ENCODE data around the gene ERLEC1. TPM values are rescaled to one million over a fixed set of nuclear protein-coding genes. Genes with fewer than 3 reads are reported as not detected.
A peak's percentile ranks its signal among the peaks of the same experiment; 100 is the strongest.

Gene ERLEC1
- total and polyA plus RNA-seq, 2 of the 4 experiments (the other 2 are of a cell fraction), result 40.3 to 53.4 TPM

DNA sequence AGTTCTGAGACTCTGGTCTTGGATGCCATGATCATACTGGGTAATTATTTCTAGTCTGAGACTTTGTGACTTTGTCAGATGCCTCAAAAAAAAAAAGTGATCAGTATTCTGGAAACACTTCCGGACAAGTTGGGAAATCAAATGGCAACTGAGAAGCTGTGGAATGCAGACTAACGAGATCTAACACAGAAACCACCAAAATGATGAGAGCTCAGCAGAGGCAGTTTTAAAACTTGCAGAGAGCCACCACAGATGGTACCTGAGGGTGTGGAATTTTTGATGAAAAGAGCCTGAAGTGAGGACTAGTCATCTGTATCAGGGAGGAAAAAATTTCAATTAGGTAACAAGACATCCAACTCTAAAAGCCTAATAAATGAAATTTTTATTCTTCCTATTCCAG is 78.4 kb downstream of the ERLEC1 start:
- Histone ChIP-seq H4K20me1 (ENCODE audit: insufficient read depth, low read length) (no peaks in the 10 kb centered on the region), H4K91ac (ENCODE audit: insufficient read depth, low read depth, low read length) (no peak overlapping the region), H4K8ac (ENCODE audit: low read depth in 2 of 2, low read length in 2 of 2) (no peak overlapping the region), H2BK15ac (ENCODE audit: low read depth, low read length) (no peak overlapping the region), H3K4me1 (ENCODE audit: control insufficient read depth, insufficient read depth, low read length) (no peaks in the 10 kb centered on the region), H3K36me3 (ENCODE audit: control insufficient read depth, insufficient read depth, low read length) (peaks cover 21% of the 10 kb centered on the region), H2BK20ac (ENCODE audit: low read depth, low read length) (no peak overlapping the region), H3K4me3 (ENCODE audit: insufficient read depth, low read depth, low read length) (no peak overlapping the region), H2BK5ac (ENCODE audit: low read depth, low read length, poor library complexity, severe bottlenecking) (no peak overlapping the region), H3K27me3 (ENCODE audit: control insufficient read depth, insufficient read depth, low read length) (no peaks in the 10 kb centered on the region), H3K9me1 (ENCODE audit: insufficient read depth, low read length) (no peaks in the 10 kb centered on the region; the same call in 1 of the 2 replicates), H3K27ac (ENCODE audit: insufficient read depth, low read length) (no peak overlapping the region), H3K9ac (ENCODE audit: low read depth, low read length) (no peak overlapping the region), H4K5ac (ENCODE audit: low read depth, low read length) (no peak overlapping the region), H2AFZ (replicated peaks; ENCODE audit: low read length, poor library complexity) (no peak overlapping the region), H3K4me2 (ENCODE audit: low read depth, low read length) (no peak overlapping the region), H3K18ac (ENCODE audit: low read depth, low read length) (no peak overlapping the region), H3K23ac (ENCODE audit: low read depth, low read length) (no peak overlapping the region), H2AK9ac (replicated peaks; ENCODE audit: low read depth, low read length, poor library complexity) (no peak overlapping the region), H3K4ac (ENCODE audit: low read depth, low read length) (no peak overlapping the region), H2AK5ac (ENCODE audit: low read depth, low read length) (no peak overlapping the region), H3K9me3 (ENCODE audit: control insufficient read depth, insufficient read depth, low read length) (no peaks in the 10 kb centered on the region), H3K14ac (replicated peaks; ENCODE audit: low read depth, low read length) (no peak overlapping the region), H2BK120ac (ENCODE audit: low read depth, low read length) (no peak overlapping the region), H3K56ac (ENCODE audit: extremely low read depth, insufficient read depth, low read length) (no peak overlapping the region), H3K79me1 (ENCODE audit: low read depth in 1 of 2, low read length in 2 of 2) (peaks cover 4 to 10% of the 10 kb centered on the region in 2 experiments; a peak in 3 of 4 replicates)
- WGBS, 2 experiments (ENCODE audit: extremely low coverage in 2 of 2, insufficient read length in 1 of 2), result 100% methylated on average over 1 of the region's 2 CpGs; no CpG with 5 or more reads in 1 of the 2 experiments
- no peak for DNase-seq
- POLR2A ChIA-PET (ENCODE audit: unreplicated experiment), result no interaction called here
- ATAC-seq (ENCODE audit: low read depth), result no peak
- dilution Hi-C loops (cut with HindIII; ENCODE audit: low sequenced_read_pairs, unreplicated experiment), result no loop called here
- CTCF ChIA-PET, result interaction anchor here (0.6 kb wide), 2 partner anchors 53 to 62 kb away, joined by 5 to 7 read pairs; no protein-coding TSS in a partner anchor
- no peak for TF ChIP-seq FOS (IDR thresholded peaks at IDR 0.05; ENCODE audit: low read depth, low read length)
- no peak for TF ChIP-seq CHD1 (IDR thresholded peaks at IDR 0.05; ENCODE audit: low read depth, low read length)
- TF ChIP-seq, protein P1, sequence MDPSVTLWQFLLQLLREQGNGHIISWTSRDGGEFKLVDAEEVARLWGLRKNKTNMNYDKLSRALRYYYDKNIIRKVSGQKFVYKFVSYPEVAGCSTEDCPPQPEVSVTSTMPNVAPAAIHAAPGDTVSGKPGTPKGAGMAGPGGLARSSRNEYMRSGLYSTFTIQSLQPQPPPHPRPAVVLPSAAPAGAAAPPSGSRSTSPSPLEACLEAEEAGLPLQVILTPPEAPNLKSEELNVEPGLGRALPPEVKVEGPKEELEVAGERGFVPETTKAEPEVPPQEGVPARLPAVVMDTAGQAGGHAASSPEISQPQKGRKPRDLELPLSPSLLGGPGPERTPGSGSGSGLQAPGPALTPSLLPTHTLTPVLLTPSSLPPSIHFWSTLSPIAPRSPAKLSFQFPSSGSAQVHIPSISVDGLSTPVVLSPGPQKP (IDR thresholded peaks at IDR 0.05; ENCODE audit: borderline replicate concordance, low read depth, low read length), result no peak
- TF ChIP-seq CTCF (conservative IDR thresholded peaks at IDR 0.05; ENCODE audit: low read depth, low read length), result no peak
- no peak for TF ChIP-seq RFX5 (IDR thresholded peaks at IDR 0.05; ENCODE audit: low read depth, low read length)
- no peak for TF ChIP-seq NFE2L2 (IDR thresholded peaks at IDR 0.05; ENCODE audit: low read depth, low read length)
- TF ChIP-seq MAFK (IDR thresholded peaks at IDR 0.05; ENCODE audit: low read depth, low read length), result no peak
- TF ChIP-seq RCOR1 (IDR thresholded peaks at IDR 0.05; ENCODE audit: insufficient replicate concordance, low read length), result no peak
- TF ChIP-seq SMC3 (IDR thresholded peaks at IDR 0.05; ENCODE audit: low read depth, low read length), result no peak
- no peak for TF ChIP-seq POLR2A (IDR thresholded peaks at IDR 0.05; ENCODE audit: low read depth, low read length)
- no peak for TF ChIP-seq CEBPB (IDR thresholded peaks at IDR 0.05; ENCODE audit: low read depth, low read length)
- TF ChIP-seq BHLHE40 (IDR thresholded peaks at IDR 0.05; ENCODE audit: low read depth, low read length), result no peak
- TSS peak; percentile 88 for BruUV-seq (replicated peaks)
- intact Hi-C loops (cut with micrococcal nuclease), result no loop called here
- in situ Hi-C loops (cut with MboI; ENCODE audit: low sequenced_read_pairs), result no loop called here
